GM12865 (cell line): ENCODE measurements around the gene CFAP299.

ENCODE experiments used
- DNase-seq: peaks from one replicate; pipeline ENCODE4 v3.0.0; 2010; ENCODE audit warnings: low read depth
- H3K4me3 ChIP-seq: 2 replicates; pipeline ENCODE4 v1.5.1; 2011; ENCODE audit warnings: mild to moderate bottlenecking, low read depth, low read length, control low read depth
- TF ChIP-seq, protein P1 (sequence below): IDR thresholded peaks from 2 replicates; pipeline ENCODE4 v1.5.1; 2011; ENCODE audit warnings: low read length, control low read depth, low read depth, inconsistent platforms; ENCODE audit not compliant: insufficient read depth; ENCODE audit errors: missing control alignments

The CFAP299 gene

DNA sequence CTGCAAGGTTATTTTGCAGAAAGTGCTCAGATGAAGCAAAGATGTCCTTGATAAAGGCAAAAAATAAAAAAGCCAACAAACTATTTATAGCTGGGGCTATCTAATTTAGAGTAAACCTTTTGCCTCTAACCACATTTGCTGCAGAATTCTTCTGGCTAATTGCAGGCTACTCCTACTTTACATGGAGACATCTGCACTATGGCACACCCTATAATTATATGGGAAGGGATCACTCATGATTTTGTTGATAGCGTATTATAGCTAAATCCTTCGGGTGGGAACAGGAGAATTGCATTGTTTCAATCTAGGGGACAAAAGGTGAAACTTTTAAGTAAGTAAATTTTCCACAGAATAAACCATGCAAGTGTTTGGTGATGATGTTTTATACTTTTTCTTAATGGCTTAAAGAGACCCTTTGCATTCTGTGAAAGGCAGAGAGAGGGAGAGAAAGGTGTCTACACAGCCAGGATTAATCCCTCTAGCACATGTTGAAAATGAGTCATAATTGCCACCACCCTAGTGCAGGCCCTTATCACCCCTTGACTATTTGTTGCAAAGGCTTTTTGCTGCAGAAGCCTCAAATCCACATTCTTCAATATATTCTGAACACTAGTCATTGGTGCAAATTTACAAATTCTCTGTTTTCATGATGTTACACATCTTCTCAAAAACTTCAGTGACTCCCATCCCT lies 473.7 kb downstream of the CFAP299 start:
- TF ChIP-seq, protein P1, sequence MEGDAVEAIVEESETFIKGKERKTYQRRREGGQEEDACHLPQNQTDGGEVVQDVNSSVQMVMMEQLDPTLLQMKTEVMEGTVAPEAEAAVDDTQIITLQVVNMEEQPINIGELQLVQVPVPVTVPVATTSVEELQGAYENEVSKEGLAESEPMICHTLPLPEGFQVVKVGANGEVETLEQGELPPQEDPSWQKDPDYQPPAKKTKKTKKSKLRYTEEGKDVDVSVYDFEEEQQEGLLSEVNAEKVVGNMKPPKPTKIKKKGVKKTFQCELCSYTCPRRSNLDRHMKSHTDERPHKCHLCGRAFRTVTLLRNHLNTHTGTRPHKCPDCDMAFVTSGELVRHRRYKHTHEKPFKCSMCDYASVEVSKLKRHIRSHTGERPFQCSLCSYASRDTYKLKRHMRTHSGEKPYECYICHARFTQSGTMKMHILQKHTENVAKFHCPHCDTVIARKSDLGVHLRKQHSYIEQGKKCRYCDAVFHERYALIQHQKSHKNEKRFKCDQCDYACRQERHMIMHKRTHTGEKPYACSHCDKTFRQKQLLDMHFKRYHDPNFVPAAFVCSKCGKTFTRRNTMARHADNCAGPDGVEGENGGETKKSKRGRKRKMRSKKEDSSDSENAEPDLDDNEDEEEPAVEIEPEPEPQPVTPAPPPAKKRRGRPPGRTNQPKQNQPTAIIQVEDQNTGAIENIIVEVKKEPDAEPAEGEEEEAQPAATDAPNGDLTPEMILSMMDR, result no peak
- H3K4me3 ChIP-seq, result no peak overlapping the region
- DNase-seq, result no peak

GRCh38 chr4:80811406-80811805 lies 475.9 kb downstream of the CFAP299 start:
- TF ChIP-seq, protein P1, result no peak
- DNase-seq, result no peak
- no peak overlapping the region for H3K4me3 ChIP-seq

DNA sequence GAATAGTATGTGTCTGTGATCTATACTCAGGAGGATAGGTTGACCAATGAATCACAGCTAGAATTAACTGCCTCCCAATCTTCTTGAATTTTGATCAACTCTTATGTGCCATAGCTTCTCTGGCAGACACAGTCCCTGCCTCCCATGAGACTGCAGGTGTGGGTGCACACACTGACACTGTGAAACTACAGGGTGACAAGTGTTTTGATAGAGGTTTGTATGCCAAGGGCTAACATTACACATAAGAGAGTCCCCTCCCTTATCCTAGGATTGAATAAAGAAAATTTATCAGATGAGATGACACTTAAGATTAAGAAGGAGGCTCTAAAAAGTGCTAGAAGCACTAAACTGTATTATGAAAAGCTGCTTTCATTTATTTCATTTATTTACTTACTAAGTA lies 476.6 kb downstream of the CFAP299 start:
- H3K4me3 ChIP-seq, result no peak overlapping the region
- no peak for DNase-seq
- TF ChIP-seq, protein P1, result no peak

DNA sequence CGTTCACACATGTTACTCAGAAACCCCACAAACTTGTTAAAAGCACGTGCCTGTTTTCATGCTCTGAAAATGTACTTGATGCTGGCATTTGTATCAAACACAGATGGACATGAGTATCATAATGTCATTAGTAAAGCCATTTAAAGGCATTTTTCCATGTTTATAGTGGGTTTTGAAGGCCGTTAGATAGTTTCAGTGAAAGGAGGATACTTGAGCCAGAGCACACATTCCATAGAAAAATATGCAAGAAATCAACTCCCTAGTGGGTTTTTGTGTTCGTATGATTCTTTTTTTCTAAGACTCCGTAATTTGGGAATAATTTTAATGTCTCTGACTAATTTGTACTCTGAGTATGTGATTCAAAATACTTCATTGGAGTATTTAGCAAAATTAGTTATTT lies 478.7 kb downstream of the CFAP299 start:
- TF ChIP-seq, protein P1, result no peak
- H3K4me3 ChIP-seq, result no peak overlapping the region
- DNase-seq, result no peak

- DNase-seq, result no peak
- TF ChIP-seq, protein P1, result no peak
- no peak overlapping the region for H3K4me3 ChIP-seq
Observed at GRCh38 chr4:80831383-80832361, 496.1 kb downstream of the CFAP299 start.

DNA sequence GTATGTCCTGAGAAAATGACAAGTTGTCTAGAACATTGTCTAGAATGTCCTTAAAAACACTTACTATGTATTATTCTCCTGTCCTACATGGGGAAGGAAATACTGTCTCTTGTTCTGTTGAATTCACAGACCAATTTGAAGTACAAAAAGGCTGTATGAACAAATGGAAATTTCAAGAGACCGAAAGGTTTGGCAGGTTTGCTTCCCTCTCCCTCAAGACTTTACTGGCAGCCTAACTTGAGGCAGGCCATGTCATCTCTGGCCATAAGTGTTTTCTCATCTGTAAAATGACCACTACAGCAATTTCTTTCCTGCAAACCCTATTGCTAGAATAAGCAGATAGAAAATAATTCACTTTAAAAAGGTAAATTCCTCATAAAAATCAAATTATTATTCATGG lies 503.8 kb downstream of the CFAP299 start:
- no peak for DNase-seq
- TF ChIP-seq, protein P1, result no peak
- no peak overlapping the region for H3K4me3 ChIP-seq
